Measurements from ENCODE around the gene EWSR1.
"Not testable (repeated sequence)": the region's sequence is repeated elsewhere in the genome, so short reads cannot be mapped to it uniquely, and the experiment has no call there.

The EWSR1 gene

GRCh38 chr22:29267858-29268510 lies at the start of gene EWSR1, which contains the start of gene RHBDD3:
Gene EWSR1 (plus strand): TSS chr22:29268268. CDS start chr22:29268337, 69 bp downstream.
Gene RHBDD3 (minus strand): TSS chr22:29267981. CDS start chr22:29265626, 2,355 bp downstream.
- peak; percentile 96 for DNase-seq (ENCODE audit: low read depth in 2 of 2)

- no peak for DNase-seq (ENCODE audit: low read depth in 2 of 2)
Observed at GRCh38 chr22:29218758-29219408, 49.2 kb upstream of the EWSR1 start.

GRCh38 chr22:29219409-29219782 lies 48.7 kb upstream of the EWSR1 start:
- DNase-seq (ENCODE audit: low read depth in 2 of 2) = not testable (repeated sequence)

GRCh38 chr22:29219881-29220670 lies 48.0 kb upstream of the EWSR1 start:
- DNase-seq (ENCODE audit: low read depth in 2 of 2) = no peak

- DNase-seq (ENCODE audit: low read depth in 2 of 2) = no peak
Observed at GRCh38 chr22:29224121-29224858, 43.8 kb upstream of the EWSR1 start.

GRCh38 chr22:29224859-29225410 lies 43.1 kb upstream of the EWSR1 start:
- DNase-seq (ENCODE audit: low read depth in 2 of 2) = no peak

- no peak for DNase-seq (ENCODE audit: low read depth in 2 of 2)
Observed at GRCh38 chr22:29225422-29226090, 42.5 kb upstream of the EWSR1 start.

- no peak for DNase-seq (ENCODE audit: low read depth in 2 of 2)
Observed at GRCh38 chr22:29226351-29226981, 41.6 kb upstream of the EWSR1 start.

- DNase-seq (ENCODE audit: low read depth in 2 of 2) = no peak
Observed at GRCh38 chr22:29230972-29231875, 36.8 kb upstream of the EWSR1 start.

GRCh38 chr22:29231971-29232959 lies 35.8 kb upstream of the EWSR1 start:
- no peak for DNase-seq (ENCODE audit: low read depth in 2 of 2)

GRCh38 chr22:29233277-29233877 lies 34.7 kb upstream of the EWSR1 start:
- no peak for DNase-seq (ENCODE audit: low read depth in 2 of 2)

GRCh38 chr22:29240481-29240880 lies 27.6 kb upstream of the EWSR1 start:
- not testable (repeated sequence) for DNase-seq (ENCODE audit: low read depth in 2 of 2)

- DNase-seq (ENCODE audit: low read depth in 2 of 2) = no peak
Observed at GRCh38 chr22:29243874-29244446, 24.1 kb upstream of the EWSR1 start.

GRCh38 chr22:29244785-29245625 lies 23.1 kb upstream of the EWSR1 start:
- DNase-seq (ENCODE audit: low read depth in 2 of 2) = no peak

GRCh38 chr22:29245626-29246385 lies 22.3 kb upstream of the EWSR1 start:
- DNase-seq (ENCODE audit: low read depth in 2 of 2) = peak; percentile 21 to 24

- DNase-seq (ENCODE audit: low read depth in 2 of 2) = not testable (repeated sequence)
Observed at GRCh38 chr22:29247891-29248290, 20.2 kb upstream of the EWSR1 start.

Data from fibroblast of skin of left quadriceps (primary cell).